GM12801 (cell line): ENCODE results near the gene SLC11A2.

Experiments
- CTCF ChIP-seq: IDR thresholded peaks from one replicate; pipeline ENCODE4 v1.5.1; 2011; ENCODE audit warnings: control low read depth; ENCODE audit not compliant: insufficient read length; ENCODE audit errors: extremely low read depth

The SLC11A2 gene

GRCh38 chr12:50990147-50990727 is 35.9 kb downstream of the SLC11A2 start:
- no peak for TF ChIP-seq CTCF

GRCh38 chr12:50988871-50989270 is 37.3 kb downstream of the SLC11A2 start:
- TF ChIP-seq CTCF: no peak

- TF ChIP-seq CTCF: no peak
These were observed 38.1 kb downstream of the SLC11A2 start for GRCh38 chr12:50988051-50988450.

GRCh38 chr12:50986966-50987737 is 39.0 kb downstream of the SLC11A2 start:
- TF ChIP-seq CTCF: no peak

- no peak for TF ChIP-seq CTCF
These were observed 40.9 kb downstream of the SLC11A2 start for GRCh38 chr12:50985322-50985721.

GRCh38 chr12:50984586-50985298 is 41.4 kb downstream of the SLC11A2 start:
- no peak for TF ChIP-seq CTCF

GRCh38 chr12:50981319-50982239 is 44.6 kb downstream of the SLC11A2 start:
- TF ChIP-seq CTCF: no peak
